H9 (cell line): ENCODE results near the gene RBM42. TPM values are rescaled to one million over a fixed set of nuclear protein-coding genes. Genes with fewer than 3 reads are reported as not detected.

ENCODE experiments used
- DNase-seq: peaks from one replicate; pipeline ENCODE4 v3.0.0-alpha.2; 2017
- H2AFZ ChIP-seq: one replicate; pipeline ENCODE4 v1.6.1; 2013; ENCODE audit warnings: mild to moderate bottlenecking, low read length, control low read depth, moderate library complexity
- H2AK5ac ChIP-seq: 2 replicates; pipeline ENCODE4 v1.6.1; 2013; ENCODE audit warnings: low read length, control low read depth, mixed read lengths; ENCODE audit not compliant: insufficient read length
- H2BK120ac ChIP-seq: one replicate; pipeline ENCODE4 v1.6.1; 2013; ENCODE audit warnings: low read depth, mild to moderate bottlenecking, low read length, control low read depth, inconsistent platforms; ENCODE audit not compliant: poor library complexity, severe bottlenecking
- H2BK12ac ChIP-seq: 2 replicates; pipeline ENCODE4 v1.6.1; 2013; ENCODE audit warnings: low read length, control low read depth, mixed read lengths, low read depth; ENCODE audit not compliant: insufficient read length
- H2BK15ac ChIP-seq: 2 replicates; pipeline ENCODE4 v1.6.1; 2013; ENCODE audit warnings: low read depth, low read length, control low read depth
- H2BK20ac ChIP-seq: one replicate; pipeline ENCODE4 v1.6.1; 2013; ENCODE audit warnings: low read depth, mild to moderate bottlenecking, low read length, control low read depth, inconsistent platforms; ENCODE audit not compliant: poor library complexity, severe bottlenecking
- H2BK5ac ChIP-seq: 2 replicates; pipeline ENCODE4 v1.6.1; 2013; ENCODE audit warnings: low read length, control low read depth, mixed read lengths; ENCODE audit not compliant: insufficient read length
- H3K14ac ChIP-seq: 2 replicates; pipeline ENCODE4 v1.6.1; 2013; ENCODE audit warnings: low read length, control low read depth; ENCODE audit not compliant: insufficient read depth
- H3K18ac ChIP-seq: 2 replicates; pipeline ENCODE4 v1.6.1; 2013; ENCODE audit warnings: low read depth, mild to moderate bottlenecking, mixed read lengths, low read length, control low read depth; ENCODE audit not compliant: insufficient read length
- H3K23ac ChIP-seq: 2 replicates; pipeline ENCODE4 v1.6.1; 2013; ENCODE audit warnings: low read length, control low read depth, mixed read lengths, low read depth; ENCODE audit not compliant: insufficient read length
- H3K23me2 ChIP-seq: 2 replicates; pipeline ENCODE4 v1.6.1; 2013; ENCODE audit warnings: low read depth, mild to moderate bottlenecking, mixed read lengths, low read length, control low read depth; ENCODE audit not compliant: insufficient read length, poor library complexity, severe bottlenecking
- H3K27ac ChIP-seq: 2 replicates; pipeline ENCODE4 v1.5.1; 2013; ENCODE audit warnings: low read length, control low read depth, mixed read lengths, low read depth; ENCODE audit not compliant: insufficient read length
- H3K27me3 ChIP-seq: 2 replicates; pipeline ENCODE4 v1.6.1; 2013; ENCODE audit warnings: low read length, control low read depth, inconsistent platforms; ENCODE audit not compliant: insufficient read depth
- H3K4ac ChIP-seq: 2 replicates; pipeline ENCODE4 v1.6.1; 2013; ENCODE audit warnings: low read depth, mild to moderate bottlenecking, control low read depth, inconsistent platforms, low read length, moderate library complexity
- H3K4me1 ChIP-seq: 2 replicates; pipeline ENCODE4 v1.6.1; 2013; ENCODE audit warnings: low read length, control low read depth, inconsistent platforms; ENCODE audit not compliant: insufficient read depth
- H3K4me2 ChIP-seq: 2 replicates; pipeline ENCODE4 v1.6.1; 2013; ENCODE audit warnings: low read length, control low read depth, mixed read lengths; ENCODE audit not compliant: insufficient read length, insufficient read depth
- H3K56ac ChIP-seq: 2 replicates; pipeline ENCODE4 v1.6.1; 2013; ENCODE audit warnings: low read depth, mild to moderate bottlenecking, mixed read lengths, low read length, control low read depth; ENCODE audit not compliant: insufficient read length
- H3K79me1 ChIP-seq: 2 replicates; pipeline ENCODE4 v1.6.1; 2013; ENCODE audit warnings: low read depth, mild to moderate bottlenecking, moderate library complexity, low read length, control low read depth, inconsistent platforms; ENCODE audit not compliant: insufficient read depth, poor library complexity, severe bottlenecking
- H3K79me2 ChIP-seq: 2 replicates; pipeline ENCODE4 v1.6.1; 2013; ENCODE audit warnings: low read length, control low read depth, inconsistent platforms; ENCODE audit not compliant: insufficient read depth
- H3K9ac ChIP-seq: 2 replicates; pipeline ENCODE4 v1.6.1; 2013; ENCODE audit warnings: low read length, control low read depth, mixed read lengths; ENCODE audit not compliant: insufficient read length; ENCODE audit errors: extremely low read depth
- H3K9me3 ChIP-seq: one replicate; pipeline ENCODE4 v1.6.1; 2013; ENCODE audit warnings: low read depth, low read length, inconsistent platforms; ENCODE audit not compliant: control insufficient read depth
- H3T11ph ChIP-seq: one replicate; pipeline ENCODE4 v1.6.1; 2013; ENCODE audit warnings: mild to moderate bottlenecking, low read length, control low read depth, inconsistent platforms
- H4K20me1 ChIP-seq: one replicate; pipeline ENCODE4 v1.6.1; 2013; ENCODE audit not compliant: control insufficient read depth, insufficient read length, insufficient read depth
- H4K5ac ChIP-seq: 2 replicates; pipeline ENCODE4 v1.6.1; 2013; ENCODE audit warnings: low read depth, mild to moderate bottlenecking, mixed read lengths, low read length, control low read depth; ENCODE audit not compliant: insufficient read length
- H4K8ac ChIP-seq: replicated peaks from 2 replicates; pipeline ENCODE4 v1.6.1; 2013; ENCODE audit warnings: low read length, control low read depth, mixed read lengths, low read depth; ENCODE audit not compliant: insufficient read length
- H4K91ac ChIP-seq: 2 replicates; pipeline ENCODE4 v1.6.1; 2013; ENCODE audit warnings: low read depth, mild to moderate bottlenecking, moderate library complexity, mixed read lengths, low read length, control low read depth; ENCODE audit not compliant: insufficient read length
- H3K27ac Mint-ChIP-seq, 3 experiments: 2 replicates in 2 of 3; 3 replicates in 1 of 3; pipeline ENCODE4 v1.8.0; 2020 to 2021; ENCODE audit warnings: mixed read lengths in 3 of 3, mild to moderate bottlenecking in 1 of 3, moderate library complexity in 1 of 3
- H3K27me3 Mint-ChIP-seq: 2 replicates; pipeline ENCODE4 v1.8.0; 2021; ENCODE audit warnings: low read depth, mild to moderate bottlenecking, moderate library complexity, mixed read lengths
- H3K36me3 Mint-ChIP-seq, 3 experiments: 2 replicates in 2 of 3; 3 replicates in 1 of 3; pipeline ENCODE4 v1.8.0; 2020 to 2021; ENCODE audit warnings: low read depth in 3 of 3, mixed read lengths in 3 of 3; ENCODE audit not compliant: insufficient read depth in 1 of 3
- H3K4me1 Mint-ChIP-seq, 2 experiments: 2 replicates each; pipeline ENCODE4 v1.8.0; 2020; ENCODE audit warnings: mixed read lengths in 2 of 2
- H3K4me3 Mint-ChIP-seq, 2 experiments: 2 replicates in 1 of 2; 3 replicates in 1 of 2; pipeline ENCODE4 v1.8.0; 2020 to 2021; ENCODE audit warnings: mild to moderate bottlenecking in 2 of 2, mixed read lengths in 2 of 2, moderate library complexity in 1 of 2
- H3K9me3 Mint-ChIP-seq, 2 experiments: 2 replicates in 1 of 2; 3 replicates in 1 of 2; pipeline ENCODE4 v1.8.0; 2020; ENCODE audit warnings: mild to moderate bottlenecking in 2 of 2, mixed read lengths in 2 of 2, moderate library complexity in 1 of 2
- WGBS: extraction: QIAGEN DNeasy Blood & Tissue Kit; methylation state at CpG from one replicate; pipeline ENCODE4 v1.1.7; 2013; ENCODE audit warnings: missing lambda C conversion rate, low lambda C conversion rate, mixed read lengths; ENCODE audit not compliant: insufficient read length; ENCODE audit errors: extremely low coverage; 5-methylcytosine and 5-hydroxymethylcytosine counted together
- total RNA-seq: library from RNA; stranded (reverse); gene quantifications from 2 replicates; pipeline ENCODE4 v1.2.1, GENCODE V29; 2021
- TF ChIP-seq, protein P1 (sequence below): fragments of 200-600 bp; sonication (generic); conservative IDR thresholded peaks from 3 replicates; pipeline ENCODE4 v1.8.0; 2021; ENCODE audit warnings: antibody characterized with exemption, mild to moderate bottlenecking

RBM42 gene
- total RNA-seq, 1 experiment from 2014 or later, result 83.3 TPM

DNA sequence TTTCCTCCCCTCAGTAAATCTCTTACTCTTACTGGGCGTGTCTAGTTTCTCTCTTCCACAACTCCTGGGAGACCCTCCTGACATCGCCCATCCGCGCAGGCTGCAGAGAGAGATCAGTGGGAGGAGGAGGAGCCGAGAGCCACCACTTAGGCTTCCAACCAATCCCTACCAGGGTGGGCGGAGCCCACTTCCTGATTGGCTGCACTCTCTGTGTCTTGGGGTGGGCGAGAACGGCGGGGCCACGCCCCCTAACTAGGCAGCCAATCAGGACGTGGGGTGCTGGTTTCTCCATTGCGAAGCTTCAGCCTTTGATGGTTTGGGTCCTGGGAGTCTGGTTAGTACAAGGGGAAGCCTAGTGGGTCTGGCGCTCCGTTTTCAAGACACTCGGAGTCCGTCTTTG, 43.0 kb upstream of the RBM42 start, which contains the start of gene PMIS2:
Gene PMIS2, plus strand, starts transcription at position 326 of the 400 bp plus-strand sequence. CDS start 87 bp downstream, outside the sequence.
- no peak within 1 kb of the TSS for H2BK5ac ChIP-seq
- no peak within 1 kb of the TSS for H3T11ph ChIP-seq
- H3K56ac ChIP-seq, result no peak within 1 kb of the TSS
- H3K36me3 Mint-ChIP-seq, result no peaks in the 10 kb centered on the region
- no CpG with 5 or more reads among the region's 16 CpGs for WGBS
- H3K79me2 ChIP-seq, result no peaks in the 10 kb centered on the region
- no peak within 1 kb of the TSS for H2BK120ac ChIP-seq
- H3K79me1 ChIP-seq, result no peaks in the 10 kb centered on the region
- H2BK20ac ChIP-seq, result no peak within 1 kb of the TSS
- H3K27me3 Mint-ChIP-seq, result peaks cover 57% of the 10 kb centered on the region
- H4K91ac ChIP-seq, result no peak within 1 kb of the TSS
- no peak within 1 kb of the TSS for H2BK12ac ChIP-seq
- no peaks in the 10 kb centered on the region for H3K9me3 ChIP-seq
- TF ChIP-seq, protein P1, sequence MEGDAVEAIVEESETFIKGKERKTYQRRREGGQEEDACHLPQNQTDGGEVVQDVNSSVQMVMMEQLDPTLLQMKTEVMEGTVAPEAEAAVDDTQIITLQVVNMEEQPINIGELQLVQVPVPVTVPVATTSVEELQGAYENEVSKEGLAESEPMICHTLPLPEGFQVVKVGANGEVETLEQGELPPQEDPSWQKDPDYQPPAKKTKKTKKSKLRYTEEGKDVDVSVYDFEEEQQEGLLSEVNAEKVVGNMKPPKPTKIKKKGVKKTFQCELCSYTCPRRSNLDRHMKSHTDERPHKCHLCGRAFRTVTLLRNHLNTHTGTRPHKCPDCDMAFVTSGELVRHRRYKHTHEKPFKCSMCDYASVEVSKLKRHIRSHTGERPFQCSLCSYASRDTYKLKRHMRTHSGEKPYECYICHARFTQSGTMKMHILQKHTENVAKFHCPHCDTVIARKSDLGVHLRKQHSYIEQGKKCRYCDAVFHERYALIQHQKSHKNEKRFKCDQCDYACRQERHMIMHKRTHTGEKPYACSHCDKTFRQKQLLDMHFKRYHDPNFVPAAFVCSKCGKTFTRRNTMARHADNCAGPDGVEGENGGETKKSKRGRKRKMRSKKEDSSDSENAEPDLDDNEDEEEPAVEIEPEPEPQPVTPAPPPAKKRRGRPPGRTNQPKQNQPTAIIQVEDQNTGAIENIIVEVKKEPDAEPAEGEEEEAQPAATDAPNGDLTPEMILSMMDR, result no peak
- H2BK15ac ChIP-seq, result no peak within 1 kb of the TSS
- no peaks in the 10 kb centered on the region for H4K20me1 ChIP-seq
- no peaks in the 10 kb centered on the region for H3K4me1 ChIP-seq
- no peak within 1 kb of the TSS for H3K4me2 ChIP-seq
- peak; percentile 65 for DNase-seq
- no peak within 1 kb of the TSS for H2AK5ac ChIP-seq
- H4K5ac ChIP-seq, result no peak within 1 kb of the TSS
- H3K27ac ChIP-seq, result no peak within 1 kb of the TSS
- no peak within 1 kb of the TSS for H3K9ac ChIP-seq
- H3K4me1 Mint-ChIP-seq, result peaks cover 0 to 2% of the 10 kb centered on the region in 2 experiments; a peak in 1 of 4 replicates
- peaks cover 0 to 1% of the 10 kb centered on the region in 2 experiments; a peak in 2 of 5 replicates for H3K9me3 Mint-ChIP-seq
- no peak within 1 kb of the TSS for H3K4ac ChIP-seq
- H3K14ac ChIP-seq, result no peak within 1 kb of the TSS
- H3K23ac ChIP-seq, result no peak within 1 kb of the TSS
- no peak within 1 kb of the TSS for H2AFZ ChIP-seq
- H3K27ac Mint-ChIP-seq, result no peak within 1 kb of the TSS
- H3K18ac ChIP-seq, result no peak within 1 kb of the TSS
- H3K23me2 ChIP-seq, result no peaks in the 10 kb centered on the region
- H3K27me3 ChIP-seq, result no peaks in the 10 kb centered on the region; the same call in 1 of the 2 replicates
- no peak within 1 kb of the TSS for H3K4me3 Mint-ChIP-seq
- H4K8ac ChIP-seq, result no peak within 1 kb of the TSS
